WERI-Rb-1 (cell line): ENCODE measurements around the gene BPI.

Experiments
- DNase-seq: peaks from one replicate; pipeline ENCODE4 v3.0.0-alpha.2; 2020
- H3K27ac ChIP-seq: fragments of 250-450 bp; sonication (Bioruptor Pico); 2 replicates; pipeline ENCODE4 v1.5.1; 2020; ENCODE audit warnings: mild to moderate bottlenecking, moderate library complexity
- H3K27me3 ChIP-seq: fragments of 250-450 bp; sonication (Bioruptor Pico); 2 replicates; pipeline ENCODE4 v1.5.1; 2021; ENCODE audit warnings: mild to moderate bottlenecking, low read depth, moderate library complexity; ENCODE audit not compliant: insufficient read depth, severe bottlenecking
- H3K36me3 ChIP-seq: fragments of 250-450 bp; sonication (Bioruptor Pico); 2 replicates; pipeline ENCODE4 v1.5.1; 2020; ENCODE audit warnings: mild to moderate bottlenecking, moderate library complexity
- H3K4me3 ChIP-seq: 2 replicates; pipeline ENCODE4 v1.5.1; 2011; ENCODE audit warnings: low read depth, mild to moderate bottlenecking, control low read depth, low read length
- H3K9me3 ChIP-seq: fragments of 250-450 bp; sonication (Bioruptor Pico); 2 replicates; pipeline ENCODE4 v1.5.1; 2021; ENCODE audit warnings: mild to moderate bottlenecking, moderate library complexity; ENCODE audit not compliant: severe bottlenecking
- CTCF ChIP-seq: IDR thresholded peaks from 2 replicates; pipeline ENCODE4 v1.5.1; 2011; ENCODE audit warnings: low read depth, mild to moderate bottlenecking, control low read depth, inconsistent platforms, low read length

BPI gene

DNA sequence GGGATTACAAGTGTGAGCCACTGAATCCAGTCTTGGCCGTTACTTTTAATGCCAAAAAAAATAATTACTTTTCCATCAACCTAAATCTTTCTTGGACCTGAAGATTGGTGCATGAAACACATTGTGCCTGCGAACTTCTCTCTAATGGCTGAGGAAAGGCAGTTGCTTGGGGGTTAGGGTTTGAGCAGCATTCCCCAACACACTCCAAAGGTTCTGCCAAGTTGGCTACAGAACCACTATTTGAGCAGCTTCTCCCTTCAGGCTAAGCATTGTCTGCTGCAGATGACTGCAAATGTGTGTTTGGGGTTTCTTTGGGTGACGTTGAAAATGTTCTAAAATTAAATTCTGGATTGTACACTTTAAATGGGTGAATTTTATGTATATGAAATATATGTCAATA is 36.0 kb downstream of the BPI start:
- no peak overlapping the region for H3K4me3 ChIP-seq
- DNase-seq, result no peak

GRCh38 chr20:38340693-38341092 is 36.7 kb downstream of the BPI start:
- Histone ChIP-seq H3K9me3 (peaks cover 4% of the 10 kb centered on the region), H3K27me3 (no peaks in the 10 kb centered on the region), H3K36me3 (no peaks in the 10 kb centered on the region), H3K4me3 (no peak overlapping the region), H3K27ac (no peak overlapping the region)
- no peak for TF ChIP-seq CTCF
- DNase-seq, result no peak

More for the DNA sequence above, 36.0 kb downstream of the BPI start:
- TF ChIP-seq CTCF, result no peak
- peaks cover 4% of the 10 kb centered on the region for H3K9me3 ChIP-seq
- no peaks in the 10 kb centered on the region for H3K27me3 ChIP-seq
- no peaks in the 10 kb centered on the region for H3K36me3 ChIP-seq
- H3K27ac ChIP-seq, result no peak overlapping the region

GRCh38 chr20:38342216-38342615 is 38.3 kb downstream of the BPI start:
- no peak for TF ChIP-seq CTCF
- DNase-seq, result no peak
- Histone ChIP-seq H3K9me3 (peaks cover 4% of the 10 kb centered on the region), H3K27me3 (no peaks in the 10 kb centered on the region), H3K4me3 (no peak overlapping the region), H3K36me3 (no peaks in the 10 kb centered on the region), H3K27ac (no peak overlapping the region)

DNA sequence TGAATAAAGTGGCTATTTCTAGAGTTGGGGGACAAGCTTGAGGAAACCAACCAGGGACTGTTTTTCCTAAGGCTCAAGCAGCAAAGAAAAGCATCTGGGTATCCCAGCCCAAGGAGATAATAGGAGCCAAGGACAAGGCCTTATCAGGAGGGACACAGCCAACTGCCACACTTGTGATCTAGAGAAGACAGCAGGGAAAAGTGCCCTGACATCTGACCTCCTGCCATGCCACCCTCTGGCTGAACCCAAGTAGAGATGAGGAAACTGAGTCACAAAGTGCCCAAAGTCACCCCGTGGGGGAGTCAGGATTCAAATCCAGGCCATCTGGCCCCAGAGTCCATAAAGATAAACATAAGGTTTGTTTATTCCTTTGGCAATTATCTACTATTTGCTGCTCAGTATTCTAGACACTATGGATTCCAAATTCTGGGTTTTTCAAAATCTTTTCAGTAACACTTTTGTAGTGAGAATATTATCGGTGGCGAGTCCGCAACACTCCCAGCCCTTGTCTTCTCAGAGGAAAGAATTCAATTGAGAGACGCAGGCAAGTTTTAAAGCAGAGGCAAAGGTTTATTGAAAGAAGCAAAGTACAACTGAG is 38.9 kb downstream of the BPI start:
- Histone ChIP-seq H3K27me3 (no peaks in the 10 kb centered on the region), H3K4me3 (no peak overlapping the region), H3K36me3 (no peaks in the 10 kb centered on the region), H3K9me3 (peaks cover 2% of the 10 kb centered on the region), H3K27ac (no peak overlapping the region)
- no peak for DNase-seq
- no peak for TF ChIP-seq CTCF

GRCh38 chr20:38343311-38344106 is 39.6 kb downstream of the BPI start:
- Histone ChIP-seq H3K27ac (no peak overlapping the region), H3K27me3 (no peaks in the 10 kb centered on the region), H3K9me3 (no peaks in the 10 kb centered on the region), H3K36me3 (no peaks in the 10 kb centered on the region), H3K4me3 (no peak overlapping the region)
- DNase-seq, result no peak
- no peak for TF ChIP-seq CTCF
